GM19397 (cell line): ENCODE data around the gene TNK1.
"Not testable (repeated sequence)": the region's sequence is repeated elsewhere in the genome, so short reads cannot be mapped to it uniquely, and the experiment has no call there.

Experiments used
- ATAC-seq: cut with Tn5 transposase; IDR thresholded peaks from one replicate; pipeline ENCODE4 v1.9.1; 2021; ENCODE audit warnings: mild to moderate bottlenecking, moderate library complexity; ENCODE audit not compliant: unreplicated experiment

TNK1 gene

GRCh38 chr17:7380855-7381683 is at the start of gene TNK1:
TNK1 (plus strand) TSS chr17:7381089; CDS start chr17:7382927, 1,838 bp downstream.
- ATAC-seq: no peak

DNA sequence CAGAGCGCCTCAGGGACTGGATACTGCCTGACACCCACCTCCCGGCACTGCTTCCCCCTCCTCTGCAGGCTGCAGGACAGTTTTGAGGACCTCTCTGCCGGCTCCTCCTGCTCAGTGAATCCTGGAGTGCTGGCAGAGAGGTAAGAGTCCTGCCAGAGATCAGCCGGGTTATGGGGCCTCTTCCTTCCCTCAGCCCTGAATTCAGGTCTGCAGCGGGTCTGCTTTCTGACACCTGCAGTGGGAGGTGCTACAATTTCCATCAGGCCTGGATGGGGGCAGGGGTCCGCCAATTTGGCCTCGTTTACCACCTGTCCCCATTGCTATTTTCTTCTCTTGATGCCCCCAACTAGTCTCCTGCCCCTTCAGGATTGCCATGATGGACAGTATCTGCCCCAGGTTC is 48.8 kb upstream of the TNK1 start:
- ATAC-seq: no peak

GRCh38 chr17:7332600-7333069 is 48.3 kb upstream of the TNK1 start:
- ATAC-seq: not testable (repeated sequence)

DNA sequence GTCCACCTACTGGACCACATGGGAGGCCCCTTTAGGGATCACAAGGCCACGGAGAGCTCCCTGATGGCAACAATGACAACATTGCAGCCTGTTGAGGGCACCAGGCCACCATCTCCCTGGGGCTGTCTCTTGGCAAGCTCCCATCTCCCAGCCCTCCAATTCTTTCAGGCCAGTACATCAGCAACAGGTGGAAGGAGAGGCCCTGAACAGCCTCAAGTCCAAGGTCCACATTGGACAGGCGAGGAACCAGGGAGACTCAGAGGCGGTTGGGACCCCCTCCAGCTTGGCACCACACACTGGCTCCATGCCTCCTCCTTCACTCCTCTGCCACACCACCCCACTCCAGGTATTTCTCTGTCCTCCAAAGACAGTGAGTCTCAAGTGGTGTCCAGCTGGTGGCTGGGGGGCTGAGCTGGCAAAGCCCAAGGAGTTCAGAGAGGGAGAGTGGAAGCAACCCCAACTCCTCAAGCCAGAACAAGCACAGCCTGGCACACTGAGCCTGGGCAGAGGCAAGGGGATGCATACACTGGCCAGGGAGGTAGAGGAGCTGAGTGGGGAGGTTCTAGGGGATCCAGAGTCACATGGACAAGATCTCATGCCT is 45.9 kb upstream of the TNK1 start:
- no peak for ATAC-seq

DNA sequence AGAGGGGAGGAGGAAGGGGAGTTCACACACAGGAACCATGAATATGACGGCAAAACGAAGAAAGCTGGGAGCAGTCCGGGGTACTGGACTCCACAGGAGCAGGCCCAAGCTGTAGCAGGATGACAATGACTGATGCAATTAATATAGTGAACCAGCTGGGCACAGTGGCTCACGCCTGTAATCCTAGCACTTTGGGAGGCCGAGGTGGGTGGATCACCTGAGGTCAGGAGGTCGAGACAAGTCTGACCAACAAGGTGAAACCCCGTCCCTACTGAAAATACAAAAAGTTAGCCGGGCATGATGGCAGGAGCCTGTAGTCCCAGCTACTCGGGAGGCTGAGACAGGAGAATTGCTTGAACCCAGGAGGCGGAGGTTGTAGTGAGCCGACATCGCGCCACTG is 45.1 kb upstream of the TNK1 start:
- ATAC-seq: not testable (repeated sequence)

- peak; percentile 67 for ATAC-seq
Observed at GRCh38 chr17:7336240-7337175, 44.4 kb upstream of the TNK1 start, which contains the start of gene ACAP1. ACAP1 (plus strand) TSS chr17:7336529; CDS start chr17:7336735, 206 bp downstream.

GRCh38 chr17:7337600-7337999 is 43.3 kb upstream of the TNK1 start:
- ATAC-seq: not testable (repeated sequence)

DNA sequence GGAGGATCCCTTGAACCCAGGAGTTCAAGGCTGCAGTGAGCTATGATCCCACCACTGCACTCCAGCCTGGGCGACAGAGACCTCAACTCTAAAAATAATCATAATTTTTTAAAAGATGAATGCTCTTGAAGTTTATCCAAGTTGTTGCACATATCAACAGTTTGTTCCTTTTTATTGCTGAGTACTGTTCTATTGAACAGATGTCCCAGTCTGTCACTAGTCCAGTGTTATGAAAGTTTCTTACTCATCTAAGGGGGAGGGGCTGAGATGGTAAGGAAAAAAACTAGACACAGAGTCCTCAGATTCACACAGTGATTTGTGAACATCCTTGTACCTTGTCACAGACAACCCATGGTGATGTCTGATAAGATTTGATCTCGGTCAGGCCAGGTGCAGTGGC is 40.7 kb upstream of the TNK1 start:
- ATAC-seq: no peak

GRCh38 chr17:7341842-7342241 is 39.0 kb upstream of the TNK1 start:
- ATAC-seq: no peak

GRCh38 chr17:7343250-7343649 is 37.6 kb upstream of the TNK1 start:
- no peak for ATAC-seq

GRCh38 chr17:7346761-7347614 is 33.9 kb upstream of the TNK1 start:
- ATAC-seq: no peak

DNA sequence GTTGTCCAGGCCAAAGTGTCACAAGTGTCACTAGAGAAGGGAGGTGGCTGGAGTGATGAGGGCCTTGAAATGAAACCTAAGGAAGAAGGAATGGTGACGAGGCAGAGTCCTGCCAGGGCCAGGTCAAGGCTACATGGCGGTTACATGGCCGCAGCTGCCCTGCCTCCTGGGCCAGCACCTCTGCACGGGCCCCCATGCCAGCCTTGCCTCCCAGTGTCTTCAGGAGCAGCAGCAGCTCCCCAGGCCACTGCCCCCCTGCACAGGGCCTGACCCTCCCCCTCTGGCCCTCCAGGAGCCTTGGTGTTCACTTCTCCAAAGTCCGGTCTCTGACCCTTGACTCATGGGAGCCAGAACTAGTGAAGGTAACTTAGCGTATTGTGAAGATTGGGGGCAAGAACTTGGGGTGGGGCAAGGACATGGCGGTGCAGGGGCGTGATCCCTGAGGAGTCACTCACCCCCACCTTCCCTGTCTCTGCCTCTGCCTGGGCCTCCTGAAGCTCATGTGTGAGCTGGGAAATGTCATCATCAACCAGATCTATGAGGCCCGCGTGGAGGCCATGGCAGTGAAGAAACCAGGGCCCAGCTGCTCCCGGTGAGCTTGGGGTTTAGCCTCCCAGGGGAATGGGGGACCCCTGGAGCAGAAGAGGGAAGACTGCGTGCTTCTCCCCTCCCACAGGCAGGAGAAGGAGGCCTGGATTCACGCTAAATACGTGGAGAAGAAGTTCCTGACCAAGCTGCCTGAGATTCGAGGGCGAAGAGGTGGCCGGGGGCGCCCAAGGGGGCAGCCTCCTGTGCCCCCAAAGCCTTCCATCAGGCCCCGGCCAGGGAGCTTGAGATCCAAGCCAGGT is 33.0 kb upstream of the TNK1 start:
- ATAC-seq: no peak

DNA sequence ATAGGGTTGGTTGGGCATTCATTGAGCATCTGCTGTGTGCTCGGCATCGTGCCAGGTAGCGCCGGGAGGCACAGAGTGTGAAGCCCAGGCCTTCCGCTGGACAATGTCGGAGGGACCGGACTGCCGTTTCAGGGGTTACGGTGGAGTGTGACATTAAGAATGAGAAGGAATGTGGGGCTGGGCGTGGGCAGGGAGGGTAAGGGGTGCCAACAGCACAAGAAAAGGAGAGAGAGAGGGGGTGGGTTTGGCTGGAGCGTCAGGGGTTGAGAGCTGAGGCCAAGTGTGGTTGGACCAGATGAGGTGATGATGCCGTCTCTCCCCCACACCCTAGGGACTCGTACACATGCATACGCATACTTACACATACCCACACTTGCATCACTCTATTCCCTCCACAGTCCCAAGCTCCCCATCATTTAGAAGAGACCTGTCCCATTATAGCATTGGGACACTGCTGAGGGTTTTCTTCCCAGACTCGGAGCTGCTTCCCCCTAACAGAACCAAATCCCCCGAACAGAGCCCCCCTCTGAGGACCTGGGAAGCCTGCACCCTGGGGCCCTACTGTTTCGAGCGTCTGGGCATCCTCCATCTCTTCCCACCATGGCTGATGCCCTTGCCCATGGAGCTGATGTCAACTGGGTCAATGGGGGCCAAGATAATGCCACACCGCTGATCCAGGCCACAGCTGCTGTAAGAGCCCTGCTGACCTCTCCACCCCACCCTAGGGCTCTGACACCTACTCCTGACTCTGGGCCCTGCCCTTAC is 32.2 kb upstream of the TNK1 start:
- no peak for ATAC-seq

DNA sequence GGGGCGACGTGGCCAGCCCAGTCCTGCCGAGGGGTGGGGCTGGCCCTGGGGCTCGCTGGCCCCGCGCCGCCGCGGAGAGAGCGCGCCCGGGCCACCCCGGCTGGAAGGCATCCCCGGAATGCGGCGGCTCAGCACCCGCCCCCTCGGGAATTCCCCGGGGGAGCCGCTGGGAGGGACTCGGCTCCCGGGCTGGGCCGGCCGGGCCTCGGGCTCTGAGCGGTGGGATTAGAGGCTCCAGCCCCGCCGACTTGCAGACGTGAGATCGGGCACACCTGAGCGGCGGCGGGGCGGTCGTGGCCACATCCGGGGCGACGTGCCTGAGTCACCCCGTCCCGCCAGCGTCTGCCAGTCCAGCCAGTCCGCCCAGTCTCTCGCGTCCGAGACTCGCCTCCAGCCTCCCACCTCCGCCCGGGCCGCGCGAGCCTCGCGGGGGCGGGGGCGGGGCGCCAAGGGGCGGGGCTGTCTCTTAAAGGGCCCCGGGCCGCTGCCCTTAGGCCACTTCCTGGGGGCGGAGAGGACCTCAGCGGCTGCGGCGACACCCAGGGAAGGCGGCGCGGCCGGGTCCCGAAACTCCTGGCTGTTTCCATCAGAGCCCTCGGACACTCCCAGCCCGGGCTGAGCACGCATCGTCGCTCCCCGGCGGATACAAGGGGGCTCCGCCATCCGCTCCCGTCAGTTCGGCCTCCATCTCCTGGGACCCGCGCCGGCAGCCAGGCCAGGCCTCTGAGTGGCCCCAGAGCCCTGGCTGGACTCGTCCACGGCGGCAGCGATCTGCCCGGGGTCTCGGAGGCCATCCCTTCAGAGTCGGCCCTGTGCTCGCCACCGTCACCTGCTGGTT is 29.0 kb upstream of the TNK1 start, which contains the start of gene KCTD11:
Gene KCTD11, plus strand, starts transcription at position 498 of the 838 bp plus-strand sequence.
- peak; percentile 68 for ATAC-seq

DNA sequence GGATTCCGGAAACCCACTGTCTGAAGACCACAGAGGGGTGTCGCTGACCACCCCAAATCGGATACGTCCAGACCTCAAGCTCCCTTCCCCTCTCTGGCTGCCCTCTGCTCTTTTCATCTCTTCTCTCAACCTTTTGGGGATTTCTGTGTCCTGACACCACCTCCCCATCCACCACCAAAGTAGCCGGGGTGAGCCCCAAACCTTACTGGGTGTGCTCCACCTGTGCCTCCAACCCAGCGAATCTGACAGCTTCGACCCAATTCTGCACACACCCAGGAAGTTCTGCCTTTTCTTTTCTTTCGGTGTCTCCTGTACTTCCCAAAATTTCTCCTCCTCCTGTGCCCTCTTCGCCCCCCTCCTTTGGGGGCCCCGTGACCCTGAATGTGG is 28.4 kb upstream of the TNK1 start:
- ATAC-seq: no peak

DNA sequence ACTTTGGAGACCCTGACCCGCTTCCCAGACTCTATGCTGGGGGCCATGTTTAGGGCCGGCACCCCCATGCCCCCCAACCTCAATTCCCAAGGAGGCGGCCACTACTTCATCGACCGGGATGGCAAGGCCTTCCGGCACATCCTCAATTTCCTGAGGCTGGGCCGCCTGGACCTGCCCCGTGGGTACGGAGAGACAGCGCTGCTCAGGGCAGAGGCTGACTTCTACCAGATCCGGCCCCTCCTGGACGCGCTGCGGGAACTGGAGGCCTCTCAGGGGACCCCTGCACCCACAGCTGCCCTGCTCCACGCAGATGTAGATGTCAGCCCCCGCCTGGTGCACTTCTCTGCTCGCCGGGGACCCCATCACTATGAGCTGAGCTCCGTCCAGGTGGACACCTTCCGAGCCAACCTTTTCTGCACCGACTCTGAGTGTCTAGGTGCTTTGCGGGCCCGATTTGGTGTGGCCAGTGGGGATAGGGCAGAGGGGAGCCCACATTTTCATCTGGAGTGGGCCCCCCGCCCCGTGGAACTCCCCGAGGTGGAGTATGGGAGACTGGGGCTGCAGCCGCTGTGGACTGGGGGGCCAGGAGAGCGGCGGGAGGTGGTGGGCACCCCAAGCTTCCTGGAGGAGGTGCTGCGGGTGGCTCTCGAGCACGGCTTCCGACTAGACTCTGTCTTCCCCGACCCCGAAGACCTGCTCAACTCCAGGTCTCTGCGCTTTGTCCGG is 27.8 kb upstream of the TNK1 start:
- no peak for ATAC-seq

DNA sequence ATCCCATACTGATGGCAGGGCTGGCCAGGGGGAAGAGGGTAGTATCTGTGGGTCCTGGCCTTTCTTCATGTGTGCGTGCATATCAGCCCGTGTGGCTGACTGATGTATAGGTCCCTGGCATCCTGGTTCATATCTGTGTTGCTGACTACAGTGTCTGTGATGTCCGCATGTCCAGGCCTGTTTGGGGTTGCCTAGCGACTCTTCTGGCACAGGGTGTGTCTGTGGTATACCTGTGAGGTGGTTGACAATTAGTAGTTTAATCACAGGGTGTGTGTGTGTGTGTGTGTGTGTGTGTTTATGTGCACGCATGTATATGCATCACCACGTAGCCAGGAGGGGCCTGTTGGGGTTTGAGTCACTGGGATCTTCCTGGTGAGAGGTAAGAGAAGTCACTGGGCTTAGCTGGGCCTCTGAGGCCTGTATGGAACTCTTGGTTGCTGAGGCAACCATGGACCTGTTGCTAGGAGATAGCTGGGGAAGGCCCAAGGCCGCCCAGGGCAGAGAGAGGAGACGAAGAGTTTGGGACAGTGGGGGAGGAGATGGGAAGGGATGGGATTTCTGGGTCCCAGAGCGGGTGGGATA is 26.5 kb upstream of the TNK1 start:
- ATAC-seq: no peak
